Measurements from ENCODE around the gene ELMO3. TPM values are rescaled to one million over a fixed set of nuclear protein-coding genes. Genes with fewer than 3 reads are reported as not detected.

The ELMO3 gene
- total and polyA plus RNA-seq, 8 donors, result 14.6 to 52.4 (median 23.6) TPM

DNA sequence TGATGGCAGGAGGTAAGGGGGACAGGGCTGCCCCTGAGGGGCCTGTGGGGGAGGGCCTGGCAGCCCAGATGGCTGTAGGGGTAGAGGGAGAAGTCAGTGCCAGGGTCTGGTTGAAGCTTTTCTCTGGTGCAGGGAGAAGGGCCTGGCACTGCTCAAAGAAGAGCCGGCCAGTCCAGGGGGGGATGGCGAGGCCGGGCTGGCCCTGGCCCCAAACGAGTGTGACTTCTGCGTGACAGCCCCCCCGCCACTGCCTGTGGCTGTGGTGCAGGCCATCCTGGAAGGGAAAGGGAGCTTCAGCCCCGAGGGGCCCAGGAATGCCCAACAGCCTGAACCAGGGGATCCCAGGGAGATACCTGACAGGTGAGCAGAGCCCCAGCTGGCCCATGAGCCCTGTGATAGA is 31.3 kb upstream of the ELMO3 start:
- peak in 2 of 6 donors; percentile 12 to 71 for DNase-seq
- Histone ChIP-seq H3K36me3 (no peaks in the 10 kb centered on the region), H3K27me3 (no peaks in the 10 kb centered on the region), H3K9me3 (no peaks in the 10 kb centered on the region), H3K4me3 (no peak overlapping the region), H3K27ac (no peak overlapping the region), H3K4me1 (peaks cover 5 to 16% (median 9%) of the 10 kb centered on the region in 3 donors)
- intact Hi-C loops (cut with DNase I), result loop anchor here in 1 of 3 donors (10.0 kb wide), 1 partner anchor 193 kb away; no protein-coding TSS in a partner anchor
- ATAC-seq, result no peak
- no peak for FAIRE-seq
- 93 to 95% methylated on average over 7 of the region's 7 CpGs for WGBS, 2 donors
- TF ChIP-seq, protein P1, sequence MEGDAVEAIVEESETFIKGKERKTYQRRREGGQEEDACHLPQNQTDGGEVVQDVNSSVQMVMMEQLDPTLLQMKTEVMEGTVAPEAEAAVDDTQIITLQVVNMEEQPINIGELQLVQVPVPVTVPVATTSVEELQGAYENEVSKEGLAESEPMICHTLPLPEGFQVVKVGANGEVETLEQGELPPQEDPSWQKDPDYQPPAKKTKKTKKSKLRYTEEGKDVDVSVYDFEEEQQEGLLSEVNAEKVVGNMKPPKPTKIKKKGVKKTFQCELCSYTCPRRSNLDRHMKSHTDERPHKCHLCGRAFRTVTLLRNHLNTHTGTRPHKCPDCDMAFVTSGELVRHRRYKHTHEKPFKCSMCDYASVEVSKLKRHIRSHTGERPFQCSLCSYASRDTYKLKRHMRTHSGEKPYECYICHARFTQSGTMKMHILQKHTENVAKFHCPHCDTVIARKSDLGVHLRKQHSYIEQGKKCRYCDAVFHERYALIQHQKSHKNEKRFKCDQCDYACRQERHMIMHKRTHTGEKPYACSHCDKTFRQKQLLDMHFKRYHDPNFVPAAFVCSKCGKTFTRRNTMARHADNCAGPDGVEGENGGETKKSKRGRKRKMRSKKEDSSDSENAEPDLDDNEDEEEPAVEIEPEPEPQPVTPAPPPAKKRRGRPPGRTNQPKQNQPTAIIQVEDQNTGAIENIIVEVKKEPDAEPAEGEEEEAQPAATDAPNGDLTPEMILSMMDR (IDR thresholded peaks at IDR 0.05), result no peak

GRCh38 chr16:67169011-67169451 is 29.9 kb upstream of the ELMO3 start:
- DNase-seq (peak in 1 of 6 donors; percentile 26), ATAC-seq (no peak), FAIRE-seq (no peak)
- Histone ChIP-seq H3K4me3 (no peak overlapping the region), H3K4me1 (peaks cover 0 to 18% (median 9%) of the 10 kb centered on the region in 3 donors), H3K36me3 (no peaks in the 10 kb centered on the region), H3K27me3 (no peaks in the 10 kb centered on the region), H3K9me3 (no peaks in the 10 kb centered on the region), H3K27ac (no peak overlapping the region)
- WGBS, 2 donors, result 71 to 72% methylated on average over 9 of the region's 9 CpGs
- TF ChIP-seq, protein P1 (IDR thresholded peaks at IDR 0.05), result no peak
- intact Hi-C loops (cut with DNase I), result loop anchor here in 1 of 3 donors (10.0 kb wide), 1 partner anchor 194 kb away; no protein-coding TSS in a partner anchor

DNA sequence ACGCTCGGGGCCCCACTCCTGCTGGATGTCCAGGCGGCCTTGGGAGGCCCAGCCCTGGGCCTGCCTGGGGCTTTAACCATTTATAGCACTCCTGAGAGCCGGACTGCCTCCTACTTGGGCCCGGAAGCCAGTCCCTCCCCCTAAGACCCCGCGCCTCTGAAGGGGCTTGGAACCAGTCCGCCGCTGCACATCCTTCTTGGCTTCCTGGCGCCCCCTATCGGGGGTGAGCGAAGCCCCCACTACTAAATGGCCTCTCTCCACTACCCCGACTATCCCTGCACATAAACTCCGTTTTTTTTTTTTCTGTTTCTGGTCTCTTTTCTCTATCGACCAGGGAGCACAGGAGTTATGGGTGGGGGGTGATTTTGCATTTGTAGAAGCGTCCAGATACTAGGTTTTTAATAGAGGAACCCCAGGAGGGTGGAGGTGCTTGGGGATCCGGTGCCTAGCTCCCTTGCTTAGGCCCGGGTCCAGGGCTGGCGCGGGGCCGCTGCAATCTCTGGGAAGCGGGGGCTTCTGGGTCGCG is 29.2 kb upstream of the ELMO3 start:
- no peaks in the 10 kb centered on the region for H3K36me3 ChIP-seq
- TF ChIP-seq, protein P1 (IDR thresholded peaks at IDR 0.05), result peak in 3 of 4 donors; percentile 11 to 35 (median 20)
- no peak for FAIRE-seq
- ATAC-seq, result peak in 3 of 4 donors; percentile 0 to 1 (median 1)
- no peaks in the 10 kb centered on the region for H3K27me3 ChIP-seq
- peak overlapping the region; percentile 1 to 49 (median 28) for H3K4me3 ChIP-seq
- intact Hi-C loops (cut with DNase I), result loop anchor here in 1 of 3 donors (10.0 kb wide), 1 partner anchor 195 kb away; no protein-coding TSS in a partner anchor
- peaks cover 0 to 18% (median 9%) of the 10 kb centered on the region in 3 donors for H3K4me1 ChIP-seq
- 14 to 24% methylated on average over 24 of the region's 24 CpGs for WGBS, 2 donors
- H3K9me3 ChIP-seq, result no peaks in the 10 kb centered on the region
- peak overlapping the region in 2 of 4 donors; percentile 81 to 83 for H3K27ac ChIP-seq
- peak in 3 of 6 donors; percentile 37 to 71 (median 68) for DNase-seq

DNA sequence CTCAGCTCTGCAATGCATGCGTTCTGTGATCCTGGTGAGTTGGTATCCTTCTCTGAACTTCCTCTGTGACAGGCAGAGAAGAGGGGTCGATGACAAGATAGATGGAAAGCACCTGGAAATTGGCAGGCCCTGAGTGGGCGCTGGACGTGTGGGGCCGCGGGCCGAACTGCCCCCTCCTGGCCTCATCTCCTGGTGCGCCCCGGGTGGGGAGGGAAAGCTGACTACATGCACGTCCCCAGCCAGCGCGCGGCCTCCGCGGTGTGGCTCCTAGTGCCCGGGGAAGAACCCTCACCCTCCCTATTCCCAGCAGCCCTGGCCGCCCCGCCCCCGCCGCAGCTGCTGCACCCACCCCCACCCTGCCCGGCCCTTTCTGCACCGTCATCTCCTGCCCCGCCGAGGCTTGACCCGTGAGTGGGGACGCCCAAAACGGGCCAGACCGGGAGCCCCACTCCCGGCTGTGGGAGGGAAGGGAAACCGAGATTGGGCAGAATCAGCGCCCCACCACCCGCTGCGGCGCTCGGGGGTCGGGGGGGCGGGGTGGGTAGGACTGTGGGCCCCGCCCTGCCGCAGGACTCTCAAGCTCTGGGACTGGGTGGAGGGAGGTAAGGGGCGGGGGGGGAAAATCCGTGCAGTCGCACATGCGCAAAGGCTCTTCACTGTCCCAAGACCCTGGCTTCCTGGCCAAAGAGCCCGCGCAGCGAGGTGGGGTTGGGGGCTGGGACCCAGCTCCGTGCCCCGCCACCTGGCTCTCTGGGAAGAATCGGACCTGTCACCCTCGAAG is 28.6 kb upstream of the ELMO3 start, which contains the start of gene NOL3:
Gene NOL3, plus strand, starts transcription at position 371 of the 781 bp plus-strand sequence.
- DNase-seq, result peak; percentile 81 to 93 (median 88)
- Histone ChIP-seq H3K4me1 (peaks cover 0 to 18% (median 9%) of the 10 kb centered on the region in 3 donors), H3K27ac (peak within 1 kb of the TSS; percentile 67 to 83 (median 78)), H3K4me3 (peak within 1 kb of the TSS; percentile 1 to 49 (median 28)), H3K27me3 (no peaks in the 10 kb centered on the region), H3K36me3 (no peaks in the 10 kb centered on the region), H3K9me3 (no peaks in the 10 kb centered on the region)
- peak; percentile 75 to 81 (median 76) for ATAC-seq
- intact Hi-C loops (cut with DNase I), result no loop called here
- TF ChIP-seq, protein P1 (IDR thresholded peaks at IDR 0.05), result no peak
- FAIRE-seq, result no peak
- WGBS, 2 donors, result 1% methylated on average over 37 to 48 of the region's 50 CpGs

Measured in pancreas (tissue), 10 donors.